Osteoblast (primary cell): ENCODE data around the gene EPHA6. TPM values are rescaled to one million over a fixed set of nuclear protein-coding genes. Genes with fewer than 3 reads are reported as not detected.

Experiments
- DNase-seq: peaks from one replicate; pipeline ENCODE4 v3.0.0; 2011; ENCODE audit warnings: low spot score, mixed read lengths; ENCODE audit not compliant: insufficient read length; ENCODE audit errors: missing footprints
- H2AFZ ChIP-seq: 2 replicates; pipeline ENCODE4 v1.6.0; 2011; ENCODE audit warnings: mild to moderate bottlenecking, low read length
- H3K27ac ChIP-seq: 2 replicates; pipeline ENCODE4 v1.5.1; 2011; ENCODE audit warnings: mild to moderate bottlenecking, low read depth, low read length, moderate library complexity
- H3K27me3 ChIP-seq: 2 replicates; pipeline ENCODE4 v1.6.0; 2012; ENCODE audit warnings: mild to moderate bottlenecking, control low read depth, inconsistent platforms, low read length, moderate library complexity; ENCODE audit not compliant: insufficient read depth
- H3K36me3 ChIP-seq: 2 replicates; pipeline ENCODE4 v1.5.1; 2011; ENCODE audit warnings: mild to moderate bottlenecking, low read length, control low read depth, moderate library complexity; ENCODE audit not compliant: insufficient read depth
- H3K4me1 ChIP-seq: 2 replicates; pipeline ENCODE4 v1.5.1; 2011; ENCODE audit warnings: mild to moderate bottlenecking, low read length, control low read depth, moderate library complexity; ENCODE audit not compliant: insufficient read depth
- H3K4me2 ChIP-seq: 2 replicates; pipeline ENCODE4 v1.6.0; 2011; ENCODE audit warnings: mild to moderate bottlenecking, low read length; ENCODE audit not compliant: insufficient read depth
- H3K4me3 ChIP-seq: fragments of 200-600 bp; sonication (generic); 3 replicates; pipeline ENCODE4 v1.5.1; 2012; ENCODE audit warnings: mild to moderate bottlenecking, low read length, inconsistent platforms; ENCODE audit not compliant: insufficient read depth
- H3K79me2 ChIP-seq: 2 replicates; pipeline ENCODE4 v1.6.0; 2012; ENCODE audit warnings: mild to moderate bottlenecking, low read length, control low read depth, inconsistent platforms; ENCODE audit not compliant: insufficient read depth
- H3K9me3 ChIP-seq: 2 replicates; pipeline ENCODE4 v1.5.1; 2011; ENCODE audit warnings: low read depth, low read length, control low read depth
- H4K20me1 ChIP-seq: 2 replicates; pipeline ENCODE4 v1.6.0; 2012; ENCODE audit warnings: mild to moderate bottlenecking, low read length, control low read depth; ENCODE audit not compliant: insufficient read depth
- CTCF ChIP-seq: IDR thresholded peaks from 2 replicates; pipeline ENCODE4 v1.5.1; 2011; ENCODE audit warnings: mild to moderate bottlenecking, low read depth, low read length, moderate library complexity; ENCODE audit errors: extremely low read depth
- total RNA-seq: library from RNA; depleted of rRNA; stranded (reverse); fragments of >200 nt; gene quantifications from 2 replicates; pipeline ENCODE4 v1.2.3, GENCODE V29; 2012

EPHA6 gene
- total RNA-seq, 1 donor = not detected

GRCh38 chr3:97673357-97673997, 859.1 kb downstream of the EPHA6 start:
- no peak overlapping the region for H3K4me3 ChIP-seq
- H2AFZ ChIP-seq = no peak overlapping the region
- no peaks in the 10 kb centered on the region for H3K79me2 ChIP-seq
- no peaks in the 10 kb centered on the region for H3K4me1 ChIP-seq
- no peak for TF ChIP-seq CTCF
- H3K27ac ChIP-seq = no peak overlapping the region
- no peaks in the 10 kb centered on the region for H3K36me3 ChIP-seq
- DNase-seq = no peak
- H3K27me3 ChIP-seq = no peaks in the 10 kb centered on the region
- no peaks in the 10 kb centered on the region for H4K20me1 ChIP-seq
- no peaks in the 10 kb centered on the region for H3K9me3 ChIP-seq
- no peak overlapping the region for H3K4me2 ChIP-seq

- no peaks in the 10 kb centered on the region for H3K36me3 ChIP-seq
- H3K79me2 ChIP-seq = no peaks in the 10 kb centered on the region
- H3K4me3 ChIP-seq = no peak overlapping the region
- H3K27me3 ChIP-seq = no peaks in the 10 kb centered on the region
- TF ChIP-seq CTCF = no peak
- no peaks in the 10 kb centered on the region for H3K9me3 ChIP-seq
- no peak overlapping the region for H2AFZ ChIP-seq
- no peak overlapping the region for H3K4me2 ChIP-seq
- H4K20me1 ChIP-seq = no peaks in the 10 kb centered on the region
- DNase-seq = no peak
- H3K27ac ChIP-seq = no peak overlapping the region
- no peaks in the 10 kb centered on the region for H3K4me1 ChIP-seq
Measured at GRCh38 chr3:97674461-97674860, 860.1 kb downstream of the EPHA6 start.

- no peak for DNase-seq
- no peaks in the 10 kb centered on the region for H3K79me2 ChIP-seq
- TF ChIP-seq CTCF = no peak
Measured at GRCh38 chr3:97680210-97680609, 865.8 kb downstream of the EPHA6 start.

DNA sequence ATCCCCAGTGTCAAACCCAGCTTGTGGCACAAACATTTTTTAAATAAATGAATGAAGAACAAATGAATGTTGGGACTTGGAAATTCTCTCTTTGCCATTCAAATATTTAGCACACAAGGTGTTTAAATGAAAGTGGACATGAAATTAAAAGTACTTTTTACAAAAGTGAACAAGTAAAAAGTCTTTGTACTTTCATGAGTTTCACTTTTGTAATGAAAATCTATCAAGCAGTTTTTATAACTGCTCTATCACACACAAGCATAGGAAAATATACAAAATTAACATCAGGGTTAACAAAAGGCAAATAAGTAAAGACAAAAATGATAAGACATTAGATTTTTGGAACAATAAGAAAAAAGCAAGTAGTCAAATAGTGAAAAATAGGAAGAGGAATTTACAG, 866.3 kb downstream of the EPHA6 start:
- no peak for TF ChIP-seq CTCF
- no peak overlapping the region for H3K4me2 ChIP-seq
- no peaks in the 10 kb centered on the region for H3K79me2 ChIP-seq
- H3K4me1 ChIP-seq = no peaks in the 10 kb centered on the region
- no peaks in the 10 kb centered on the region for H3K27me3 ChIP-seq
- DNase-seq = no peak
- no peak overlapping the region for H2AFZ ChIP-seq
- no peaks in the 10 kb centered on the region for H4K20me1 ChIP-seq
- H3K27ac ChIP-seq = no peak overlapping the region
- H3K9me3 ChIP-seq = no peaks in the 10 kb centered on the region
- no peak overlapping the region for H3K4me3 ChIP-seq
- no peaks in the 10 kb centered on the region for H3K36me3 ChIP-seq

More at GRCh38 chr3:97680210-97680609, 865.8 kb downstream of the EPHA6 start:
- no peaks in the 10 kb centered on the region for H3K9me3 ChIP-seq
- H3K4me2 ChIP-seq = no peak overlapping the region
- no peaks in the 10 kb centered on the region for H3K36me3 ChIP-seq
- H3K4me1 ChIP-seq = no peaks in the 10 kb centered on the region
- no peak overlapping the region for H2AFZ ChIP-seq
- H3K27ac ChIP-seq = no peak overlapping the region
- H3K4me3 ChIP-seq = no peak overlapping the region
- no peaks in the 10 kb centered on the region for H4K20me1 ChIP-seq
- no peaks in the 10 kb centered on the region for H3K27me3 ChIP-seq
